Stimulated activated CD4-positive, alpha-beta T cell treated with anti-CD3 and anti-CD28 coated beads, Interleukin-4, amount 100 ng/mL, for 48 hours (primary cell): ENCODE results near the gene CRLF1.

Experiments used
- DNase-seq, 2 donors: peaks; one replicate each; pipeline ENCODE4 v3.0.0-alpha.2; 2020; ENCODE audit warnings: low read depth in 2 of 2

Gene CRLF1

GRCh38 chr19:18636183-18636968 lies 29.8 kb upstream of the CRLF1 start:
- peak; percentile 98 to 100 for DNase-seq

GRCh38 chr19:18635831-18636182 lies 29.2 kb upstream of the CRLF1 start:
- DNase-seq = no peak

- DNase-seq = no peak
These were observed 28.2 kb upstream of the CRLF1 start for GRCh38 chr19:18634612-18635297.

- DNase-seq = no peak
These were observed 26.7 kb upstream of the CRLF1 start for GRCh38 chr19:18633321-18633720.

- DNase-seq = no peak
These were observed 22.8 kb upstream of the CRLF1 start for GRCh38 chr19:18629166-18630088.

GRCh38 chr19:18626906-18627305 lies 20.3 kb upstream of the CRLF1 start:
- DNase-seq = no peak

GRCh38 chr19:18620902-18621301 lies 14.3 kb upstream of the CRLF1 start:
- DNase-seq = no peak

- no peak for DNase-seq
These were observed 13.7 kb upstream of the CRLF1 start for GRCh38 chr19:18620311-18620710.

GRCh38 chr19:18618236-18618635 lies 11.6 kb upstream of the CRLF1 start:
- no peak for DNase-seq

- DNase-seq = no peak
These were observed 11.0 kb upstream of the CRLF1 start for GRCh38 chr19:18617562-18617961.

- DNase-seq = no peak
These were observed 9.4 kb upstream of the CRLF1 start for GRCh38 chr19:18616023-18616422.

- DNase-seq = no peak
These were observed 7.1 kb upstream of the CRLF1 start for GRCh38 chr19:18613589-18614234.

- no peak for DNase-seq
These were observed 6.4 kb upstream of the CRLF1 start, which contains the start of gene TMEM59L for GRCh38 chr19:18612772-18613588. Gene TMEM59L, plus strand, starts transcription at chr19:18612870. Its CDS starts 89 bp downstream, at chr19:18612959.

- no peak for DNase-seq
These were observed 5.6 kb upstream of the CRLF1 start for GRCh38 chr19:18612051-18612771.

GRCh38 chr19:18611327-18612050 lies 4.9 kb upstream of the CRLF1 start:
- DNase-seq = no peak

GRCh38 chr19:18610556-18611326 lies 4.1 kb upstream of the CRLF1 start:
- DNase-seq = no peak

GRCh38 chr19:18610245-18610555 lies 3.6 kb upstream of the CRLF1 start:
- DNase-seq = no peak

- DNase-seq = no peak
These were observed 3.1 kb upstream of the CRLF1 start for GRCh38 chr19:18609717-18610051.
